Myocyte (in vitro differentiated cells): Measurements from ENCODE around the gene IP6K3. TPM values are rescaled to one million over a fixed set of nuclear protein-coding genes. Genes with fewer than 3 reads are reported as not detected.

ENCODE experiments used
- DNase-seq: peaks from one replicate; pipeline ENCODE4 v3.0.0-alpha.2; 2012; ENCODE audit warnings: low read depth
- total RNA-seq: library from RNA; depleted of rRNA; stranded (reverse); fragments of >200 nt; gene quantifications from 2 replicates; pipeline ENCODE4 v1.2.3, GENCODE V29; 2014

IP6K3 gene
- total RNA-seq, 1 donor from 2014 or later = 70.3 TPM

DNA sequence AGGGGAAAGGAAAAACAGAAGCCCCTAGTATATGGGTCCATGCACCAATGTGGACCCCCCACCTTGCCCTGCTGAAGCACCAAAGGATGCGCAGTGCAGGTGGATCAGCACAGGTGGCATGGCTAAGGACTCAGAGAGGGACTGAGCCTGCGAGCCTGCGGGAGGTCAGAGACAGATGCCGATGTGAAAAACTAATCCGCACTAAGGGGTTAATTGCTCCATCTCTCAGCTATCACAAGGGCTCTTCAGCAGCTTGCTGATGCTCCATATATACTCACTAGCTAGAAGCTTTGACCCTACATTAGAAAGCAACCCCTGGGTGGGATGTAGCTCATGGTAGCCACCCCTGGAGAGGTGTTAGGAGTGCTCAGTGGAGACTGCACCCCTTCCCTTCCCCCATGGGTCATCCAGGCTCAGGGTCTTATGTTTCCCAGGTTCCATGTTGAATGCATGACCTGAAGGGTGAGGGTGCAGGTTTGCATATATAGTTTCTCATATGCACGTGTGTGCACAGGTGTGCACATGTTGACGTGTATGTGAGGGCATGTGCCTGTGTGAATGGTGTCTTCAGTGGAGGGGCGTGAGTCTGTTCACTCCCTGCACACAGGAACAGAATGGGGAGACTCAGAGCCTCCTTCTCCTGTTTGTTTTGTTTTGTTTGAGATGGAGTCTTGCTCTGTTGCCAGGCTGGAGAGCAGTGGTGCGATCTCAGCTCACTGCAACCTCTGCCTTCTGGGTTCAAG is 13.4 kb upstream of the IP6K3 start:
- DNase-seq = no peak

DNA sequence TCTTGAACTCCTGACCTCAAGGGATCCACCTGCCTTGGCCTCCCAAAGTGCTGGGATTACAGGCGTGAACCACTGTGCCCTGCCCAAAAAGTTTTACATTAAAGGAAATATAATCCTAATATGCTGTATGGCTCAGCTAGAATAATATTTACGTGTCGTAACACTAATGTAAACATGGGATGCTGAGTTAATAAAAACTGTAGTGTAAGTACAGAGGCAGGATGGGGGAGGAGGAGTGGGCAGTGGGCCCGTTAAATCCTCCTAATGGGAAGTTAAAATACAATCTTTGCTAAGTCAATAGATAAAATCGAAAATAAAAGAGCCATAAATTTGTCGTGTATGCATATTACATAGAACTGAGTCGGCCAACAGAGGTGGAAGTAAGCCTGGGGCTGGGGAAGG is 12.1 kb upstream of the IP6K3 start:
- DNase-seq = no peak

DNA sequence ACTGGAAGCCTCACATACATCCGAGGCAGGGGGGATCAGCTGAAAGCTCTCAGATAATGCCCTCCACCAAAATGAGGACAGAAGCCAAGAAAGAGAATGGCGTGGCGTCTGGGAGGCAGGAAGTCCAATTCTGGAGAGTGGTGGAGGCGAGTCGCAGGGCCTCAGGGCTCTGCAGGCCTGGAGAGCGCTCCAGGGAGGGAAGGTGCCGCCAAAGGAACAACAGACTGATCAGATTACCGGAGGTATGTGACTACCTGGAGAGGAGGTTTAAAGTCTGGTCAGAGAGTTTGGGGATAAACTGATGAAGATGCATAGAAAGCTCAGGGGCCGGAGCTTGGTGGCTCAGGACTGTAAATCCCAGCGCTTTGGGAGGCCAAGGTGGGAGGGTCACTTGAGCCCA is 11.2 kb upstream of the IP6K3 start:
- DNase-seq = no peak

DNA sequence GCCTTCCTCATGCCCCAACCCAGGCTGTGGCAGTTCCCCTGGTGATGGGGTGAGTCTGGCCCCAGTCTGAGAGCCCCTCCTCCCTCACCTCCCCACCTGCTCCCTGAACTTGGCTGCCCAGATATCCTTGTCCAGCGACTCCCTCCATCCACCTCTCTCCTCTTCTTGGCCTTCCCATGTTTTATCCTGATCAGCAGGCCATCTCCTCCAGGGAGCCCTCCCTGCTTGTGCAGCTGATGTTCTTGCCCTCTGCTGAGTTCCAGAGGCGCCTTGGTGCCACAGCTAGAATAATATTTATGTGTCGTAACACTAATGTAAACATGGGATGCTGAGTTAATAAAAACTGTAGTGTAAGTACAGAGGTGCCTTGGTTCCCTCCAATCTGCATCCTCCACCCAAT is 10.4 kb upstream of the IP6K3 start:
- DNase-seq = no peak

DNA sequence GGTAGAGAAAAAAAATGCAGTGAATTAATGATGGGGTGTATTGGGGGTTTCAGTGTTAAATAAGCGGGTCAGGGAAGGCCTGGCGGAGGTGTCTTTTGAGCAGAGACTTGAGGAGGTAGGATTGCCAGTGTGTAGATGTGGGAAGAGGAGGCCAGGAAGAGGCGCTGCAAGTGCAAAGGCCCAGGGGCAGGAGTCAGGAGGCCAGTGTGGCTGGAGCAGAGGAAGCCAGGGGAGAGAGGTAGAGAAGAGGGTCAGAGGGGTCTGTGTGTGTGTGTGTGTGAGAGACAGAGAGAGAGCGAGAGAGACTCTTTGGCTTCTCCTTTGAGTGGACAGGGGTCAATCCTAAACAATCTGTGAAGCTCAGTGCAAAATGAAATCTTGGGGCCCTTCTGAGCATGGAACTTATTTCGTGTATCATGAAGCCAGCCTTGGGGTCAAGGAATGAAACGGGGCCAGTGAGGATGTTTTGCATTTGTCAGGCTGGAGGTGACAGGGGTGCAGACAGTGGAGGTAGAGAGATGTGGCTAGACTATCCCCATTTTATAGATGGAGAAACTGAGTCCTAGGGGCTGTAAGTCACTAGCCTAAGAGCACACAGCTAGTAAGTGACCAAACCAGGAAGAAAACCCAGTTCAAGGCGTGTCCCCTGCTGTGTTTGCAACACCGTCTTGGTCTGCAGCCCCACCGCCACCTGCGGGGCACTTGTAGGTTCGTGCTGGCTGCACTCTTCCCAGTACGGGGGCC is 9.7 kb upstream of the IP6K3 start:
- no peak for DNase-seq

DNA sequence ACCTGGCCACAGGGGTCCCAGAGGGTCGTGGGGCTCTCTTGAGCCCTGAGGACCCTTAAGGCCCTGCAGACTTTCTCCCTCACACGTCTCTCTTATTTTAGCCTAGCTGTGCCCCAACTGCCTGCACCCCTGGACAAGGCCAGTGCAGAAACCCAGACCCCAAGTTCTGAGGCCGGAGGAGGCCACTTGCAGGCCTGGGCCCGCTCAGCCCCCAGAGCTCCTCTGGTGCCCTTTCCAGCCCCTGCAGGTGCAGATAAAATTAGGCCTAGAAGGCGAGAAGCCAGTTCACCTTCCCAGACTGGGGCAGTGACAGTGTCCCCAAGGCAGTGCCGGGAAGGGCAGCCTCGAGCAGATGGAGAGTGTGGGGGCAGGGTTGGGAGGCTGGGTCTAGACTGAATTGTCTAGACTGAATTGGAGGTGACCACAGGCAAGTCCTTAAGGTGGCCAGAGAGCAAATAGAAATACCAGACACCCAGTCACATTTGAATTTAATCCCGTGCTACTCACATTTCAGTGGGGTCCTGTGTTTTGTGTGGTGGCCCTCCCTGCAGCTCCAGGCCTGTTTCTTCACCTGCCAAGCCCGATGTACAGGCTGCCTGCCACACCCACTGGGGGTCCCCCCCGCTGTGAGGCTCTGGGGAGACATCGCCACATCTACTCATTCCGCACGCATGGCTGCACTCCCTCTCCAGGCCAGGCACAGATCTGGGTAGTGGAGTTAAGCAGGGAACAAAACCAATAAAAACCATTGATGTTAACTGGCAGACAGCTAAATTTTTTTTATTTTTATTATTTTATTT is 8.6 kb upstream of the IP6K3 start:
- DNase-seq = no peak

DNA sequence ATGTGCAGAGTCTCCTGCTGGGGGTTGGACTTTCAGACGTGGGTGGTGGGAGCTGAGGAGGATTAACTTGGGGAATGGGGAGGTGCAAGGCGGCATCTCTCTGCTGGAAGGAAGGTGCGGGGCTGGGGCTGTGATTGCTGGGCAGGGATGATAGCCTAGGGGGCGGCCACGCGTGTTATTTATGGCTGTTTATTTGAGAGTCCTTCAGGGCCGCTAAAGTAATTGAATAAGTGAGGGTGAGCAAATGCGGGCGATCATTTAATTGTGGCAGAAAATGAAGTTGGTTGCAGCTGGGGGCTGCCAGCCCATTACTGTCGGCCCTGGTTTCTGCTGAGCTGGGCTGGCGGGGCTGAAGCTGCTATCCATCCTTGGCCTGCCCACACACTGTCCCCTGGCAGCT is 7.5 kb upstream of the IP6K3 start:
- no peak for DNase-seq

DNA sequence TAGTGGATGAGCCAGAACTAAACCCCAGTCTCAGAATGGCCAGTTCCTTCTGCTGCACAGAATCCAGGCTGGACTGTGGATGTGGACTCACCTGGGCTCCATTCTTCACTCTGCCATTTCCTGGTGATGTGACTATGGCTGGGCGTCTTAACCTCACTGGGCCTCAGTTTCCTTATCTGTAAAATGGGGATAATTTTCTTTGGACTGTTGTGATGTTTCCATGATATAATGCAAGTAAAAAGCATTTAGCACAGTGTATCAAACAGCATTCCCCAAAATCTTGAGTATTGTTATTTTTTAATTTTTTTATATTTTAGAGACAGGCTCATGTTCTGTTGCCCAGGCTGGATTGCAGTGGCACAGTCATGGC is 5.9 kb upstream of the IP6K3 start:
- no peak for DNase-seq

DNA sequence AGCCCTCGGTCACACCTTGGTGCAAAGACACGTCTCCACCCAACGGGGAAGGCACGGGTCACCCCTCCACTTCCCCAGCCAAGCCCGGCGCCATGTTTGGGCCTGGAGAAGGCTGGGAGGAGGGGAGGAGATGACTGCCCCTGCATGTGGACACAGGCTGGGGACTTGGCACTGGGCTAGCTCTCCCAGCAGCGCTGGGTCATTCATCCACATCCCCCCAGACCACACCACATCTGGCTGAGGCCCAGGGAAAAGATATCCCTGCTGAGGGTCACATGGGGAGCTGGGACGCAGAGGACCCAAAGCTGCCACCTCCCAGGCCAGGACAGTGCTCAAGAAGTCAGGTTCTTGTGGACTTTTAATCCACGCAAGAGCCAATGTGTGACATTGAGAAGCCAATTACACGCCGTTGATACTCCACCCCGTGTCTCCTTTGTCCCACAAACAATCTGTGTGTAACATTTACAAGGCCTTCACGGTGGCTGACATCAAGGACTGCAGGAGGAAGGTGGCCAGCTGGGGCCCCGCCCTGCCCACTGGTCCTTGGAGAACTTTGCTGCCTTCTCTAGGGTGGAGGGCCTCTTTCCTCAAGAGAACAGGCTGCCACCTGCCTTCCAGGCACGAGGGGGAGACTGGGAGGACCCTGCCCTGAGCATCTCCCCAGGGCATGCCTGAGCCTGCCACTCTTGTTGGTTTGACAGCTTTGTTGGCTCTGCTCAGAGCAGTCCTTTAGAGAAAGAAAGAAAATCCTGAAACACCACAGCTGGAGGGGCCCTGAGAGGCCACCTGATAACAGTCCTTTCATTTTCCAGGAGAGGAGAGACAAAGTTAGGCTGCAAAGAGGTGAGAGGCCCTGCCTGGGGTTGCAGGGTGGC is 5.3 kb upstream of the IP6K3 start:
- DNase-seq = peak; percentile 35

DNA sequence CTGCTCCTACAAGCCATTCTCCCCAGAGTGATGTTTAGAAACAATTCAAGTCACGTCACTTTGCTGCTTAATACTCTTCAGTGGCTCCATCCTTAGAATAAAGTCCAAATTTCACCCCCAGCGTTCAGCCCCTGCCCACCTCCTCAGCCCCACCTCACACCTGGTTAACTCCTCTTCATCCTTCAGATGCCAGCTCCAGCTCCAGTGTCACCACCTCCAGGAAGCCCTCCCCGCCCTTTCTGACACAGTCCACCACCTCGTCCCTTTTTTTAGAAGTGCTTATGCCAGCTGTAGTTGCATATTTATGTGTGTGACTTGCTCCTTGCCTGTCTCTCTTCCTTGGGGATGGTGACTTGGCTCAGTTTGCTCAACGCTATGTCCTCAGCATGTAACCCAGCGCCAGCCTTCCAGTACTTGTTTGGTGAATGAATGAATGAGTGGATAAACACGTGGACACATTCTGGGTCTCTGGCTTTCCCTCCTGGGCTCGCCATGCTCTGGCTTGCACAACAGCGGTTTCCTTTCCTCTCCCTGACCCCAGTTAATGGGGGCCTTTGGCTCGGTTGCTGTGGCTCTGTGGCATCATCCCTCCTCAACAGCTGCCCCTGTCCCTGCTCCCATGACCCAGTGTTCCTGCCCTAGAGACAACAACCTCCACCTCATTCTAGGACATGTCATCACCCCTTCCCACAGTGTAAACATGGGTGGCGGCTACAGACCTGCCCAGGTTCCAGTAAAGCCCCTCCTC is 3.7 kb upstream of the IP6K3 start:
- DNase-seq = peak; percentile 95

DNA sequence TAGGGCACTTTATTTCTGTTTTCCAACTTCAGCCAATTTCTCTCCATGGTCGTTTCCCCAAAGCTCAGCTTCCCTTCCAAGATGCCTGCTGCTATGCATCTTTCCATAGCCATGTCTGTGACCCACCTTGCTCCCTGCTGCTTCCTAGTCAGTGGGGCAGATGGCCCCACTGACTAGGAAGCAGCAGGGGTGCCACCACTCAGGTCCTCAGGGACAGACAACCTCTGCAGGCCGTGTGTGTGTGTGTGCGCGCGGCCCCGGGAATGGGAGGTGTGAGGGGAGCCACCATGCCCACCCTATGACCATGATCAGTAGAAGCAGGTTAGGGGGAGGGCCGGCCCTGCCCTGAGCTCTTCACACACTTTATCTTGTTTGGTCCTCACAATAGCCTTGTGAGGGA is 2.7 kb upstream of the IP6K3 start:
- DNase-seq = no peak

DNA sequence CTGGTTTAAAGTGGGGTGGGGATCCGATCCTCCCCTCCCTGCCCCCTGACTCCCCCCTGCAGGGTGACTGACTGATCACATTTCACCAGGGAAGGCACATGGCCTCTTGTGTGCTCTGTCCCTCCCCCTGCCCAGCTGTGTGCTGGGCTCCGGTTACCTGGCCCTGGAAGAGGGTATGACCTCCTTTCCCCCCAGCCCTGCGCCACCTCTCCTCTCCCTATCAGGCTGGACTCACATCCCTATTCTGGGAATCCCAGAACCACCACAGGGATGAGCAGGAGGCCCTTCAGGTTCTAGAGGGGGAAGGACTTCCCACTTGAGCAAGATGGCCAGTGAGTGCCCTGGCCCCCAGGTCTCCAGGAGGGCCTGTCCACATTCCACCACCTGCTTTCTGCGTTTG is 2.1 kb upstream of the IP6K3 start:
- DNase-seq = peak; percentile 32

DNA sequence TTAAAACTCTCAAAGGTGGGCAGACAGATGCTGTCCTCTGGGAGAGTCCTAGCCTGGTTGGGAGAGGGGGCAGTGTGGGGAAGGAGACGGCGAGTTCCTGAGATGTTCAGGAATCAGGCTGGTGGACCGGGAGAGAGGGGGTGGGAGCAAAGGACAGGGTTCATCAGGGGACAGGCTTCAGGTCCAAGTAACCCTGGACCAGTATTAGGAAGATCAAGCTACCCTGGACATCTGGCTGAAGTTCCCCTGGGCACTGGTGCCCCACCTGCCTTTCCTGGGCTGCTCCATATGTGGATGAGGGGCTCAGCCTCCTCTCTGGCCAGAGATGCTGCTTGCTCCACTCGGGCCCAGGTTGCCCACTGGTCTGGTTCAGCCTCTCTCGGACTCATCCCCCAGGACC is 1.1 kb upstream of the IP6K3 start:
- DNase-seq = no peak

DNA sequence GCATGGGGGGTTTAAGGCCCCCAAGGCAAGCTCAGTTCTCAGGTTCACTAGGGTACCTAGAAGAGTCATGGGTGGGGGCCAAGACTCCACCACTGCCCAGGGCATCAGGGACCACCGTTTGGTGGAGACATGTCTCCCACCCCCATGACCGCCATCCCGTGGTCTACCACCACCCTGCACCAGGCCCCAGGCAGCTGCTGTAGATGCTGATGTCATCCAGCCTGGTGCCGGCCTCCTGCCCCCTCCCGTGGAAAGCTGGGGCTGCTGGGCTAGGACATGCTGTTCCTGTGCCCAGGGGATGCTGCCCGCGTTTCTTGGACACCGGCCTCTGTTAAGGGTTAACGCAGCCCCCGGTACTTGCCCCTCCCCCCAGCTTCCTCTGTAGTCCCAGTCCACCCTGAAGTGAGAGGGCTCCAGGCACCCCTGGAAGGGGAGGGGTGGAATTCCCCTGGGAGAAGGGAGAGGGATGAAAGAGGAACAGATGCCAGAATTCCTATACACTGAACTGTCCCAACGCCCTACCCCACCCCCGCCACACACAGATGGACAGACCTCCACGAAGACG is 587 bp downstream of the IP6K3 start:
- peak; percentile 93 for DNase-seq

DNA sequence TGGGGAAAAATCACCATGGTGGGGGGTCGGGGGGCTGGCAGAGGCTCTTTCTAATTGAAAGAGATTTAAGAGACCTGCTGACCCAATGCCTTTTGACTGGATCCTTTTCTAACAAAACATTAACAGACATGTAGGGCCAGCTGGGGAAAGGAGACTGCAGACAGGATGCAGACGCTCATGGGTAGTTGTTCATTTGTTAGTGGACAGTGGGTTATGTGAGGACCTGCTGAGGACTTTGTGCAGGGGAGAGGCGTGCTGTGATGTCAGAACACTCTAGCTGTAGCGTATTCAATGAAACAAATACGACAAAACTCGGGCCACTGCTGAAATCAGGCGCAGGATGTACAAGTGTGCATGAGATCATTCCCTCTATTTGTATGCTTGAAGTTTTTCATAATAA is 1.2 kb downstream of the IP6K3 start:
- peak; percentile 57 for DNase-seq

DNA sequence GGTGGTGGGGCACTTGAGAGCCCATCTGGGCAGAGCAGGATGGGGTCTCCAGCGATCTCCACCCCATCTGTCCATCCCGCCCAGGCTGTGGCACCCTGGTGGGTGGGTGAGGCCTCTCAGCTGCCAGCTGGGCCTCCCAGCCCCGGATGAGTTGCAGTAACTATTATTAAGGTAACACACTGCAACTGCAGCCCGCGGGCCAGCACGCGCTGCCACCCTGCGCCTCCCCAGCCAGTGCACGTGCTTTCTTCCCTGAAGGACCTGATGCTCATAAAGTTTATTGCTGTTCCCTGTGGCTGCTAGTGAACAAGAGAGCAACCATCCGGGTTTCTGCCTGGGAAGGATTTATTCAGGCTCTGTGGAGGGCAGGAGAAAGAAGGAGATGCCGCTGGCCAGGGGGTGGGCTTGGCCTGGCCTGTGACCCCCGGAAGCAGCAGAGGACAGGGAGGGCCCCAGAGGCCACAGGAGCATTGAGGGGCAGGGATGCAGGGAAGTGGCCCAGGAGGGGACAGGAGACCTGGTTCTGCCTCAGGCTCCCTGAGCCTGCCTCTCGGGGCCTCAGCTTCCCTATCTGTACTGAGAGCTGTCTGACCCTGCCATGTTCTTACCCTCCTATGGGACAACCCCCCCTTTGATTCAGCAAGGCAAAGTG is 1.7 kb downstream of the IP6K3 start:
- peak; percentile 80 for DNase-seq

DNA sequence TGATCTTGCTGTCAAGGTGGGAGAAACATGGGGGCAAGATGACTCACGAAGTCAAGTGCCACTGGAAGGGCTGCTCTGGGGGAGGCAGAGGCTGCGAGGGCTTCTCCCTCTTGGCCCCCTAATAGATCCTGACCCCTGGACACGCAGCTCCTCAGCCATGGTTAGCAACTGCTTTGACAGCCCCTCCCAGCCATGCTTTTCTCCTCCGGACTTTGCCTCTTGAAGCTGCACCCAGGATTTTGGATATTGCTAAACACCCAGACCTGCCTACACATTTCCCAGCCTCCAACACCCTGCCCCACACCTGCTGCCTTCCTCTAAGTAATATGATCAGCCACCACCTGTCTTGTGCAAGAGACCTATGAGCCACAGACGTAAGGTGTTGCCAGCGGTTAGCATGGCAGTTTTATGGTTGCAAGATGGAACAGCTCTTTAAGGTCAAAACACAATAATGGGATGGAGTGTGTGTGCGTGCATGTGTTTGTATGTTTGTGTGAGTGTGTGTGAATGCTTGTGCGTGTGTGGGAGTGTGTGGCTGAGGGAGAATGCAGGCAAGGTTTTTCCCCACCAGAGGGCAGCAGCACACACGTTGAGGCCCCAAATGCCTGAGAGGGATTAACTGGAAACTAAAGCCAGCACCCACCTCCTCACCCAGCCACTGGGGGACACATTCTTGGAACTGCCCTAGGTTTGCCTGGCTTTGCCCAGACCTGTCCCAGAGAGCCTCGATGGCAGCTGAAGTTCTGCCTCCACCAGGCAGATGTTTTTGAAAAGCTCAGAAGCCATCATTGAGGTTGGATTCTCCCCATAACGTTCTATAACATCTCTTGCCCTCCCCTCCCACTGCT is 2.5 kb downstream of the IP6K3 start:
- peak; percentile 89 for DNase-seq

DNA sequence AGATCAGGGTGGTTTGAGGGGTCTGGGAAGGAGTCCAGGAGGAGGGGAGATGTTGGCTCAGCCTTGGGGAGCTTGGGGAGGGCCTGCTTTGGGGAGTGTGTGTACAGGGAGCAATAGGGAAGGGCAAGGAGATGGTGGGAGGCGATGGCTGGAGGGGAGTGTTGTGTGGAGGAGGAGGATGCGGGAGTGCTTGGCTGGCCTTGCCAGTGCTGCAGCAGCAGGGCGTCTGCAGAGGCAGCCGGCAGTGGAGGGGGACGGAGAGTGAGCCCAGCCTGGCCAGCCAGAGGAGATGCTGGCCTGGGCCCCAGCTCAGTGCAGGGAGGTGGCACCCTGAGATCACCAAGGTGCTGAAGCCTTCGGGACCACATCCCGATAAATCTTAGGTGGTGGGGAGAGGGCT is 3.9 kb downstream of the IP6K3 start:
- DNase-seq = no peak

DNA sequence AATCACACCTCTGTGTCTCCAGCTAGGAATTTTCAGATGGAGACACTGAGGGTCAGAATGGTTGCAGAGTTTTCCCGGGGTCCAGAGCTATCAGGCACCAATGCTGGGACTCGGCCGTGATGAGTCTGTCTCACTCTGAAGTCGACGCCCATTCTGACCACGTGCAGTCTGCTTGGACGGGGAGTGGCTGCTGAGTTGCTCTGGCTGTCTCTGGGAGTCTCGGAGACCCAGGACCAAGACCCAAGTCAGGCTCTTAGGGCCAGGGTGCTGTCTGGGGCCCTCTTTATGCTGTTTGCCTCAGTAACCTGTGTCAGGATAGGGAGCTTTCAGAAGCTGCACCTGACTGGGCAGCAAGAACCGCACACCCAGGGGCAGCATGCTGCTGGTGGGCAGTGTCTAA is 4.6 kb downstream of the IP6K3 start:
- peak; percentile 49 for DNase-seq
